Measurements from ENCODE around the gene TRIM6. TPM values are rescaled to one million over a fixed set of nuclear protein-coding genes. Genes with fewer than 3 reads are reported as not detected.
A peak's percentile ranks its signal among the peaks of the same experiment; 100 is the strongest.

Gene TRIM6
- total and polyA plus RNA-seq, 9 of the 15 experiments (the other 6 are each of a cell fraction or from before 2014, with no cell fraction given) = 5.0 to 11.8 (median 8.7) TPM

- ChIA-PET CTCF (ENCODE audit: low intra/inter-chr PET ratio) (no interaction called here), POLR2A (interaction anchor here (0.7 to 1.3 kb wide), 4 partner anchors 12 to 266 kb away, joined by 3 read pairs; no protein-coding TSS in a partner anchor)
- Histone ChIP-seq H3K4me1 (replicated peaks in 1 of 2; ENCODE audit: control insufficient read depth in 2 of 2, insufficient read depth in 2 of 2, low read length in 2 of 2) (peaks cover 0 to 10% of the 10 kb centered on the region in 2 experiments; a peak in 3 of 5 replicates), H3K9me1 (ENCODE audit: control insufficient read depth, insufficient read depth, low read length) (no peaks in the 10 kb centered on the region), H3K4me3 (peak within 1 kb of the TSS; percentile 44), H3K36me3 (ENCODE audit: control insufficient read depth, insufficient read depth, low read length) (no peaks in the 10 kb centered on the region), H3K27me3 (ENCODE audit: control insufficient read depth in 2 of 2, insufficient read depth in 2 of 2, low read length in 2 of 2) (no peaks in the 10 kb centered on the region), H3K4me2 (ENCODE audit: insufficient read depth, low read length) (peak within 1 kb of the TSS; percentile 97), H3K9me3 (replicated peaks; ENCODE audit: control insufficient read depth, insufficient read depth, low read depth, low read length) (no peaks in the 10 kb centered on the region; the same call in 1 of the 2 replicates), H3K27ac (ENCODE audit: extremely low read depth, low read depth, low read length) (peak within 1 kb of the TSS; percentile 56; the same call in 1 of the 3 replicates), H2AFZ (ENCODE audit: low read depth, low read length) (peak within 1 kb of the TSS; percentile 99), H4K20me1 (replicated peaks; ENCODE audit: control insufficient read depth, insufficient read depth, low read length) (no peaks in the 10 kb centered on the region), H3K9ac (ENCODE audit: insufficient read depth in 1 of 2, low read depth in 2 of 2, low read length in 2 of 2) (peak within 1 kb of the TSS; percentile 11 to 74; a peak in 3 of 4 replicates), H3K79me2 (ENCODE audit: control insufficient read depth, insufficient read depth, low read length) (no peaks in the 10 kb centered on the region)
- ATAC-seq (peak; percentile 97), FAIRE-seq (peak; percentile 93), DNase-seq (ENCODE audit: extremely low read depth in 1 of 4, low spot score in 3 of 4) (peak; percentile 36 to 81 (median 58))
- TSS peak; percentile 94 for BruUV-seq (replicated peaks)
- in situ Hi-C loops (cut with MboI) = no loop called here
- WGBS (ENCODE audit: insufficient coverage, low coverage, missing lambda C conversion rate) = 8% methylated on average over 7 of the region's 7 CpGs
- intact Hi-C loops (cut with micrococcal nuclease) = no loop called here
- TF ChIP-seq PBX2 (CRISPR knock-in tag; IDR thresholded peaks at IDR 0.05; ENCODE audit: low read depth) = no peak
- TF ChIP-seq PBX2 (tag; conservative IDR thresholded peaks at IDR 0.05; ENCODE audit: low read depth) = peak; percentile 80
- no peak for TF ChIP-seq STAT6 (CRISPR knock-in tag; IDR thresholded peaks at IDR 0.05)
- TF ChIP-seq VEZF1 (CRISPR knock-in tag; IDR thresholded peaks at IDR 0.05) = peak; percentile 28; the same call in 1 of the 2 replicates
- TF ChIP-seq CTBP1 (IDR thresholded peaks at IDR 0.05; ENCODE audit: borderline replicate concordance) = peak; percentile 28; the same call in 1 of the 2 replicates
- TF ChIP-seq NFYB (IDR thresholded peaks at IDR 0.05; ENCODE audit: extremely low read depth, insufficient read length) = peak; percentile 45
- peak; percentile 40 for TF ChIP-seq RBBP5 (IDR thresholded peaks at IDR 0.05; ENCODE audit: borderline replicate concordance, insufficient read depth, low read length, poor library complexity, severe bottlenecking)
- peak; percentile 93 for TF ChIP-seq SPI1 (IDR thresholded peaks at IDR 0.05; ENCODE audit: borderline replicate concordance, low read depth, low read length)
- no peak for TF ChIP-seq TCF7 (IDR thresholded peaks at IDR 0.05; ENCODE audit: borderline replicate concordance)
- TF ChIP-seq NCOA1 (IDR thresholded peaks at IDR 0.05; ENCODE audit: low read depth) = 0 out of 2 replicates have a peak, but pooled peaks have one; percentile 51
- no peak for TF ChIP-seq SRSF3 (IDR thresholded peaks at IDR 0.05; ENCODE audit: insufficient read depth, low read length)
- TF ChIP-seq ZFPM2 (CRISPR knock-in tag; IDR thresholded peaks at IDR 0.05) = 0 out of 2 replicates have a peak, but pooled peaks have one; percentile 23
- TF ChIP-seq POLR2B (IDR thresholded peaks at IDR 0.05; ENCODE audit: low read depth, partially characterized antibody) = peak; percentile 39
Measured at GRCh38 chr11:5624489-5625279, 28.2 kb downstream of the TRIM6 start, which contains the start of gene TRIM34. Gene TRIM34, plus strand, starts transcription at chr11:5625001. Its CDS starts 7,331 bp downstream, at chr11:5632332.
